Stimulated activated CD4-positive, alpha-beta T cell treated with anti-CD3 and anti-CD28 coated beads, Interleukin-2, amount 100 ng/mL, for 4 hours (primary cell): ENCODE measurements around the gene APOO.

Experiments used
- DNase-seq: peaks from one replicate; pipeline ENCODE4 v3.0.0-alpha.2; 2020; ENCODE audit warnings: low read depth

The APOO gene

GRCh38 chrX:23784470-23785331 lies 123.0 kb downstream of the APOO start:
- DNase-seq = no peak

- no peak for DNase-seq
These were observed 123.9 kb downstream of the APOO start for GRCh38 chrX:23783589-23784469.
